ENCODE data around the gene CCL13. TPM values are rescaled to one million over a fixed set of nuclear protein-coding genes. Genes with fewer than 3 reads are reported as not detected.

Gene CCL13
- polyA plus RNA-seq, 1 of the 3 experiments (the other 2 are of a cell fraction), result not detected

DNA sequence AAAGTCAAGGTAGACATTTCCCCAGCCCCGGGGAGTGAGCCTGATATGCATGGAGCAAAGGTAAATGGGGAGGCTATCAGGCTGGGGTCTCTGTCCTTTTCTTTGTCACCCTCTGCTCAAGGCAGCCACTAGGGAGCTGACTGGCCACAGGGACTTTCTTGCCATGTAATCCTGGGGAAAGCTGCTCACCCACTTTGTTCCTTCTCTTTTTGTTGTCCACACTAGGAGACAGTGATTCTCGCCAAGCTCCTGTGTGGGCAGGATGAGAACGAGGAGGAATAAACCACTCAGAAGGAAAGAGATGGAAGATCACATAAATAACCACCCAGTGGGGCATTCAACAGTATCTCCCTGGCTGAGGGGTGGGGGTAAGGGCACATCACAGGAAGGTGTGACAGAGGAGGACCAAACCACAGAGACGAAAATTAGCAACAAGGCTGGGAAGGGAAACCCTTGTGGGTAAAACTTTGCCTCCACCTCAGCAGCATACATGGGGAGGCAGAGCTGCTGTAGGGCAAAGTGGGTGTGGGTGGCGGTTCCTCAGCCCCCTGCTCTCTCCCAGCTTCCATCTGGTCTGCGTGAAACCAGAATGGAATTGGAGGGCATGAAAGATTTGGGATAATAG is 33.0 kb downstream of the CCL13 start:
- Histone ChIP-seq H2AFZ (ENCODE audit: low read depth) (no peak overlapping the region), H3K9me2 (no peaks in the 10 kb centered on the region), H3K36me3 (replicated peaks in 1 of 2; ENCODE audit: control insufficient read depth in 1 of 2, insufficient read depth in 2 of 2, low read length in 1 of 2) (no peaks in the 10 kb centered on the region), H3K79me2 (ENCODE audit: insufficient read depth) (no peaks in the 10 kb centered on the region), H3F3A (replicated peaks; ENCODE audit: insufficient read depth) (no peaks in the 10 kb centered on the region), H3K4me1 (ENCODE audit: control insufficient read depth in 1 of 2, insufficient read depth in 2 of 2, low read depth in 1 of 2, low read length in 1 of 2) (no peaks in the 10 kb centered on the region; a peak in 1 of 4 replicates), H3K9ac (no peak overlapping the region), H3K27me3 (ENCODE audit: insufficient read depth) (no peaks in the 10 kb centered on the region), H3K9me3 (no peaks in the 10 kb centered on the region), H3K4me2 (no peak overlapping the region), H3K4me3 (ENCODE audit: low read depth in 2 of 2, low read length in 1 of 2) (no peak overlapping the region), H4K20me1 (ENCODE audit: insufficient read depth) (no peaks in the 10 kb centered on the region), H3K27ac (ENCODE audit: low read depth in 2 of 2, low read length in 1 of 2) (no peak overlapping the region)
- DNase-seq, result no peak
- no peak for TF ChIP-seq NFIC (IDR thresholded peaks at IDR 0.05; ENCODE audit: borderline replicate concordance)
- TF ChIP-seq GABPA (IDR thresholded peaks at IDR 0.05; ENCODE audit: low read depth), result no peak
- TF ChIP-seq MXI1 (IDR thresholded peaks at IDR 0.05; ENCODE audit: low read depth, low read length), result no peak
- no peak for TF ChIP-seq CHD2 (IDR thresholded peaks at IDR 0.05; ENCODE audit: low read length, partially characterized antibody)
- TF ChIP-seq, protein P1, sequence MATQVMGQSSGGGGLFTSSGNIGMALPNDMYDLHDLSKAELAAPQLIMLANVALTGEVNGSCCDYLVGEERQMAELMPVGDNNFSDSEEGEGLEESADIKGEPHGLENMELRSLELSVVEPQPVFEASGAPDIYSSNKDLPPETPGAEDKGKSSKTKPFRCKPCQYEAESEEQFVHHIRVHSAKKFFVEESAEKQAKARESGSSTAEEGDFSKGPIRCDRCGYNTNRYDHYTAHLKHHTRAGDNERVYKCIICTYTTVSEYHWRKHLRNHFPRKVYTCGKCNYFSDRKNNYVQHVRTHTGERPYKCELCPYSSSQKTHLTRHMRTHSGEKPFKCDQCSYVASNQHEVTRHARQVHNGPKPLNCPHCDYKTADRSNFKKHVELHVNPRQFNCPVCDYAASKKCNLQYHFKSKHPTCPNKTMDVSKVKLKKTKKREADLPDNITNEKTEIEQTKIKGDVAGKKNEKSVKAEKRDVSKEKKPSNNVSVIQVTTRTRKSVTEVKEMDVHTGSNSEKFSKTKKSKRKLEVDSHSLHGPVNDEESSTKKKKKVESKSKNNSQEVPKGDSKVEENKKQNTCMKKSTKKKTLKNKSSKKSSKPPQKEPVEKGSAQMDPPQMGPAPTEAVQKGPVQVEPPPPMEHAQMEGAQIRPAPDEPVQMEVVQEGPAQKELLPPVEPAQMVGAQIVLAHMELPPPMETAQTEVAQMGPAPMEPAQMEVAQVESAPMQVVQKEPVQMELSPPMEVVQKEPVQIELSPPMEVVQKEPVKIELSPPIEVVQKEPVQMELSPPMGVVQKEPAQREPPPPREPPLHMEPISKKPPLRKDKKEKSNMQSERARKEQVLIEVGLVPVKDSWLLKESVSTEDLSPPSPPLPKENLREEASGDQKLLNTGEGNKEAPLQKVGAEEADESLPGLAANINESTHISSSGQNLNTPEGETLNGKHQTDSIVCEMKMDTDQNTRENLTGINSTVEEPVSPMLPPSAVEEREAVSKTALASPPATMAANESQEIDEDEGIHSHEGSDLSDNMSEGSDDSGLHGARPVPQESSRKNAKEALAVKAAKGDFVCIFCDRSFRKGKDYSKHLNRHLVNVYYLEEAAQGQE (IDR thresholded peaks at IDR 0.05; ENCODE audit: low read depth, low read length), result no peak
- CTCF ChIA-PET, result interaction anchor here (0.8 to 1.4 kb wide), 2 partner anchors 28 to 189 kb away, joined by 3 to 9 read pairs; no protein-coding TSS in a partner anchor
- POLR2A ChIA-PET, result no interaction called here
- 29% methylated on average over 6 of the region's 6 CpGs for WGBS (ENCODE audit: low lambda C conversion rate)

DNA sequence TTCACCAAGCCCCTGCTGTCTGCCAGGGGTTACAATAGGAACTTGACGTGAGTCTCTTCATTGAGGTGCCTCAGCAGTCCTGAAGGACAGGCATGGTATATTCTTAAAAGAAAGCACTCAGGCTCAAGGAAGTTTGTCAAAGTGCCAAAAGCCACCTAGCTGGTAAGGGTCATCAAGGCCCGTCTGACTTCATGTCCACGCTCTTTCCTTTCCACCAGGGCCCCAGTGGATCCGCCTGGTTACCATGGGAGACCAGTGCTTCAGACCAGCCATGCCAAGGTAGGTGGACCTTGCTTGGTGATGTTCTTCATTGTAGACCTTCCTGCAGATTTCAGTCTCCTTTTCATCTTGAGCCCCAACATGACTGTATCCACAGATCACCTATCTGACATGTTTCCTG is 34.4 kb downstream of the CCL13 start:
- H3K36me3 ChIP-seq (replicated peaks in 1 of 2; ENCODE audit: control insufficient read depth in 1 of 2, insufficient read depth in 2 of 2, low read length in 1 of 2), result no peaks in the 10 kb centered on the region
- ChIA-PET CTCF (interaction anchor here (1.6 kb wide), 1 partner anchor 29 kb away, joined by 9 read pairs; no protein-coding TSS in a partner anchor), POLR2A (no interaction called here)
- no peak for DNase-seq
- H3K9me3 ChIP-seq, result no peaks in the 10 kb centered on the region
- no peaks in the 10 kb centered on the region for H3K9me2 ChIP-seq
- H3K27me3 ChIP-seq (ENCODE audit: insufficient read depth), result no peaks in the 10 kb centered on the region
- WGBS (ENCODE audit: low lambda C conversion rate), result 46% methylated on average over 3 of the region's 4 CpGs
- H3K9ac ChIP-seq, result no peak overlapping the region
- no peaks in the 10 kb centered on the region for H3K79me2 ChIP-seq (ENCODE audit: insufficient read depth)
- H3K4me2 ChIP-seq, result no peak overlapping the region
- no peaks in the 10 kb centered on the region; a peak in 1 of 4 replicates for H3K4me1 ChIP-seq (ENCODE audit: control insufficient read depth in 1 of 2, insufficient read depth in 2 of 2, low read depth in 1 of 2, low read length in 1 of 2)
- H3K4me3 ChIP-seq (ENCODE audit: low read depth in 2 of 2, low read length in 1 of 2), result no peak overlapping the region
- TF ChIP-seq, protein P2, sequence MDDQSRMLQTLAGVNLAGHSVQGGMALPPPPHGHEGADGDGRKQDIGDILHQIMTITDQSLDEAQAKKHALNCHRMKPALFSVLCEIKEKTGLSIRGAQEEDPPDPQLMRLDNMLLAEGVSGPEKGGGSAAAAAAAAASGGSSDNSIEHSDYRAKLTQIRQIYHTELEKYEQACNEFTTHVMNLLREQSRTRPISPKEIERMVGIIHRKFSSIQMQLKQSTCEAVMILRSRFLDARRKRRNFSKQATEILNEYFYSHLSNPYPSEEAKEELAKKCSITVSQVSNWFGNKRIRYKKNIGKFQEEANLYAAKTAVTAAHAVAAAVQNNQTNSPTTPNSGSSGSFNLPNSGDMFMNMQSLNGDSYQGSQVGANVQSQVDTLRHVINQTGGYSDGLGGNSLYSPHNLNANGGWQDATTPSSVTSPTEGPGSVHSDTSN (IDR thresholded peaks at IDR 0.05), result no peak
- TF ChIP-seq EP300 (IDR thresholded peaks at IDR 0.05; ENCODE audit: borderline replicate concordance in 1 of 2, low read depth in 1 of 2, low read length in 1 of 2) (no peak), GABPA (IDR thresholded peaks at IDR 0.05; ENCODE audit: low read depth) (no peak), SIN3A (IDR thresholded peaks at IDR 0.05; ENCODE audit: borderline replicate concordance, low read depth, low read length) (no peak), RFX5 (IDR thresholded peaks at IDR 0.05; ENCODE audit: low read length) (no peak), EZH2phosphoT487 (IDR thresholded peaks at IDR 0.05; ENCODE audit: borderline replicate concordance, low read depth) (no peak), MXI1 (IDR thresholded peaks at IDR 0.05; ENCODE audit: low read depth, low read length) (no peak), RCOR1 (IDR thresholded peaks at IDR 0.05; ENCODE audit: low read length) (no peak)
- TF ChIP-seq, protein P3, sequence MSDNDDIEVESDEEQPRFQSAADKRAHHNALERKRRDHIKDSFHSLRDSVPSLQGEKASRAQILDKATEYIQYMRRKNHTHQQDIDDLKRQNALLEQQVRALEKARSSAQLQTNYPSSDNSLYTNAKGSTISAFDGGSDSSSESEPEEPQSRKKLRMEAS (IDR thresholded peaks at IDR 0.05; ENCODE audit: low read depth), result no peak
- TF ChIP-seq, protein P4, sequence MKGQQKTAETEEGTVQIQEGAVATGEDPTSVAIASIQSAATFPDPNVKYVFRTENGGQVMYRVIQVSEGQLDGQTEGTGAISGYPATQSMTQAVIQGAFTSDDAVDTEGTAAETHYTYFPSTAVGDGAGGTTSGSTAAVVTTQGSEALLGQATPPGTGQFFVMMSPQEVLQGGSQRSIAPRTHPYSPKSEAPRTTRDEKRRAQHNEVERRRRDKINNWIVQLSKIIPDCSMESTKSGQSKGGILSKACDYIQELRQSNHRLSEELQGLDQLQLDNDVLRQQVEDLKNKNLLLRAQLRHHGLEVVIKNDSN (IDR thresholded peaks at IDR 0.05; ENCODE audit: borderline replicate concordance, low read depth), result no peak
- H3K27ac ChIP-seq (ENCODE audit: low read depth in 2 of 2, low read length in 1 of 2), result no peak overlapping the region
- no peaks in the 10 kb centered on the region for H3F3A ChIP-seq (replicated peaks; ENCODE audit: insufficient read depth)
- no peak overlapping the region for H2AFZ ChIP-seq (ENCODE audit: low read depth)
- H4K20me1 ChIP-seq (ENCODE audit: insufficient read depth), result no peaks in the 10 kb centered on the region
